GM12891 (cell line): ENCODE data around the gene JPH2.

Source experiments
- POLR2A ChIP-seq: IDR thresholded peaks from 2 replicates; pipeline ENCODE4 v1.6.1; 2011; ENCODE audit warnings: low read depth, low read length, control low read depth
- POLR2AphosphoS5 ChIP-seq: IDR thresholded peaks from 2 replicates; pipeline ENCODE4 v1.6.1; 2011; ENCODE audit warnings: low read depth, low read length, control low read depth

DNA sequence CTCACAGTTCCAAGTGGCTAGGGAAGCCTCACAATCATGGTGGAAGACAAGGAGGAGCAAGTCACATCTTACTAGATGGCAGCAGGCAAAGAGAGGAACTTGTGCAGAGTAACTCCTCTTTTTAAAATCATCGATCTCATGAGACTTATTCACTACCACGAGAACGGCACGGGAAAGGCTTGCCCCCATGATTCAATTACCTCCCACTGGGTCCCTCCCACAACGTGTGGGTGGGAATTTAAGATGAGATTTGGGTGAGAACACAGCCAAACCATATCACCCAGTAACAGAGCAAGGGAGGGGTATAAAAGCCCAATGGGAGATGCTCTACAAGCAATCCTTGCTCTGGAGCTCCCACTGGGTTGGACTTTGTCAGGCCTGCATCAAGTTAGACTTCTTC, 80.4 kb downstream of the JPH2 start:
- TF ChIP-seq POLR2AphosphoS5 = no peak
- no peak for TF ChIP-seq POLR2A
